Fibroblast of lung (primary cell): Measurements from ENCODE around the gene SUGCT.

Experiments
- CTCF ChIP-seq, 2 donors: IDR thresholded peaks in 1 of 2; conservative IDR thresholded peaks in 1 of 2; 1 replicate in 1 of 2; 2 replicates in 1 of 2; pipeline ENCODE4 v1.5.1; 2011 to 2012; ENCODE audit warnings: low read length in 2 of 2, control low read depth in 1 of 2, inconsistent platforms in 1 of 2, low read depth in 1 of 2, mild to moderate bottlenecking in 1 of 2
- EZH2 ChIP-seq: IDR thresholded peaks from 2 replicates; pipeline ENCODE4 v1.5.1; 2012; ENCODE audit warnings: low read length, control low read depth, mild to moderate bottlenecking; ENCODE audit errors: missing control alignments

- TF ChIP-seq CTCF (conservative IDR thresholded peaks at IDR 0.05 in 1 of 2, IDR thresholded peaks at IDR 0.05 in 1 of 2; ENCODE audit: low read depth in 1 of 2, low read length in 2 of 2), result no peak
- no peak for TF ChIP-seq EZH2
Observed at GRCh38 chr7:40726559-40726958, 591.8 kb downstream of the SUGCT start.
